ENCODE data around the gene PKN2. TPM values are rescaled to one million over a fixed set of nuclear protein-coding genes. Genes with fewer than 3 reads are reported as not detected.

The PKN2 gene
- total RNA-seq (2021; ENCODE audit: unreplicated experiment) (74.1 TPM), Bru-seq, nascent RNA (percentile 94 among the genes with signal in this experiment), BruChase-seq, experiment 1, labeled RNA remaining after a 2-hour chase (percentile 89 among the genes with signal in this experiment), BruChase-seq, experiment 2, labeled RNA remaining after a 6-hour chase (percentile 92 among the genes with signal in this experiment)
- polyA plus RNA-seq (2012; ENCODE audit: insufficient read length): 24.8 TPM
- long read RNA-seq, full-length matches to known transcripts: 62 of 140 reads
- long read RNA-seq, partial matches to known transcripts: 43 of 140 reads
- long read RNA-seq, other reads (novel, unspliced or antisense): 35 of 140 reads

DNA sequence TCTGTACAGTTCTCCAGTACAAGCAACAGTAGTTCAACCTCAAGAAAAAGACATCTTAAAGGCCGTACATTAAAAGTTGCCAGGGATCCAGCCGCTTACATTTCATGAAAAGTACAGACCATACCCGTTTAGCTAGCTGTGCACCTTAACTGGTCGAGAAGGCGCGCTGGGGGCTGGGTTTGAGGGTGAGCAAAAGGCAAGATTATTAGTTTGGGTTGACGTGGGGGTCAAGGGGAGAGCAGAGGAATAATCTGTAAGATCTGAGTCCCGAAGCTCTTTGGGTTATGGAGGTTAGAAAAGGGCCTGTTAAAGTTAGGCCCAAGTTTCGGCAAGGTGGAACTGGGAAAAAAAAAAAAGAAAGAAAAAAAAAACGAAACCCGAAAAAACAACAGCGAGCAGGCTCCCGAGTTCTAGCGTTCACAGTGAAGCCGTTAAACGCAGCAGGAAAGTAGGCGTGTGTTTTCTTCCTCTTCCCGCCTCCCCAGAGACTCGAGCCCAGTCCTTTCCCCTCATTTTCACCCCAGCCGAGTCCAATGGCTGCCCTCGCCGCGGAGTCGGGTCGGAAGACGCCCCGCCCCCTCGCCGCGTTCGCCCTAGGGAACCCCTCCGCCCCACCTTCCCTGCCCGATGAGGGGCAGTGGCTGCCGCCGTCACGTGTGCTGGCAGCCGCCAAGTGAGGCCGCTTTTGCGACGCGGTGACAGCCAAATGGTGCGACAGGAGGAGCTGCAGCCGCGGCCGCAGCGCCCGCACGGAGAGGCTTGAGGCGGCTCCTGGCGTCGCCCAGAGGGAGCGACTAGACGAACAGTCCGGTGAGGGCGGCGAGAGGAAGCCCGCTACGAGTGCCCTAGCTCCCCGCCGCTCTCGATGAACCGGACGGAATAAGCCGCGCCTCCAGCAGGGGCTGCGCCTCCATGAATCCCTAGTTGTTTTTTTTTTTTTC, at the start of gene PKN2:
TSS of gene PKN2 (plus strand) at position 733 of the 941 bp plus-strand sequence. CDS start 308 bp downstream, outside the sequence.
- no peaks in the 10 kb centered on the region for H3K27me3 ChIP-seq (ENCODE audit: control insufficient read depth, insufficient read depth, low read length)
- in situ Hi-C loops (cut with HindIII; ENCODE audit: low pct_unique_long_range_greater_than_20kb, low sequenced_read_pairs): no loop called here

DNA sequence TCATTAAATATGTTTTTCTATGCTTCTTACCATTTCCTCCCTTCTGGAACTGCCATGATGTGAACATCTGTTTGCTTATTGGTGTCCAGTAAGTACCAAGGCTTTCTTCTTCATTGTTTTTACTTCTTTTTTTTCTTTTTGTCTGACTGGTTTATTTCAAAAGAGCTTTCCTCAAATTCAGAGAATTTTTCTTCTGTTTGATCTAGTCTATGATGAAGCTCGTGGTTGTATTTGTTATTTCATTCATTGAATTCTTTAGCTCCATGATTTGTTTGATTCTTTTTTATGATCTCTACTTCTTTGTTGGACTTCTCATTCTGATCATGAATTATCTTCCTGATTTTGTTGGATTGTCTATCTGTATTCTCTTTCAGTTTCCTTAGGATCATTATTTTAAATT, 49.5 kb upstream of the PKN2 start:
- DNase-seq (ENCODE audit: low read depth, low spot score): no peak
- Histone ChIP-seq H3K36me3 (ENCODE audit: control insufficient read depth, insufficient read depth, low read length) (no peaks in the 10 kb centered on the region), H3K9me3 (ENCODE audit: control insufficient read depth, insufficient read depth, low read depth, low read length) (peaks cover 4% of the 10 kb centered on the region; the same call in 1 of the 2 replicates), H3K27me3 (ENCODE audit: control insufficient read depth, insufficient read depth, low read length) (no peaks in the 10 kb centered on the region), H3K27ac (ENCODE audit: low read length) (no peak overlapping the region), H3K4me3 (ENCODE audit: low read depth in 2 of 2, low read length in 2 of 2) (no peak overlapping the region), H3K4me1 (ENCODE audit: control insufficient read depth, insufficient read depth, low read length) (no peaks in the 10 kb centered on the region)
- no peak for ATAC-seq
- TF ChIP-seq SIN3A (IDR thresholded peaks at IDR 0.05; ENCODE audit: borderline replicate concordance, insufficient read depth, low read depth, low read length) (no peak), TCF7L2 (IDR thresholded peaks at IDR 0.05; ENCODE audit: low read depth, low read length) (no peak), POLR2AphosphoS5 (IDR thresholded peaks at IDR 0.05; ENCODE audit: low read depth, low read length) (no peak)
- TF ChIP-seq, protein P1, sequence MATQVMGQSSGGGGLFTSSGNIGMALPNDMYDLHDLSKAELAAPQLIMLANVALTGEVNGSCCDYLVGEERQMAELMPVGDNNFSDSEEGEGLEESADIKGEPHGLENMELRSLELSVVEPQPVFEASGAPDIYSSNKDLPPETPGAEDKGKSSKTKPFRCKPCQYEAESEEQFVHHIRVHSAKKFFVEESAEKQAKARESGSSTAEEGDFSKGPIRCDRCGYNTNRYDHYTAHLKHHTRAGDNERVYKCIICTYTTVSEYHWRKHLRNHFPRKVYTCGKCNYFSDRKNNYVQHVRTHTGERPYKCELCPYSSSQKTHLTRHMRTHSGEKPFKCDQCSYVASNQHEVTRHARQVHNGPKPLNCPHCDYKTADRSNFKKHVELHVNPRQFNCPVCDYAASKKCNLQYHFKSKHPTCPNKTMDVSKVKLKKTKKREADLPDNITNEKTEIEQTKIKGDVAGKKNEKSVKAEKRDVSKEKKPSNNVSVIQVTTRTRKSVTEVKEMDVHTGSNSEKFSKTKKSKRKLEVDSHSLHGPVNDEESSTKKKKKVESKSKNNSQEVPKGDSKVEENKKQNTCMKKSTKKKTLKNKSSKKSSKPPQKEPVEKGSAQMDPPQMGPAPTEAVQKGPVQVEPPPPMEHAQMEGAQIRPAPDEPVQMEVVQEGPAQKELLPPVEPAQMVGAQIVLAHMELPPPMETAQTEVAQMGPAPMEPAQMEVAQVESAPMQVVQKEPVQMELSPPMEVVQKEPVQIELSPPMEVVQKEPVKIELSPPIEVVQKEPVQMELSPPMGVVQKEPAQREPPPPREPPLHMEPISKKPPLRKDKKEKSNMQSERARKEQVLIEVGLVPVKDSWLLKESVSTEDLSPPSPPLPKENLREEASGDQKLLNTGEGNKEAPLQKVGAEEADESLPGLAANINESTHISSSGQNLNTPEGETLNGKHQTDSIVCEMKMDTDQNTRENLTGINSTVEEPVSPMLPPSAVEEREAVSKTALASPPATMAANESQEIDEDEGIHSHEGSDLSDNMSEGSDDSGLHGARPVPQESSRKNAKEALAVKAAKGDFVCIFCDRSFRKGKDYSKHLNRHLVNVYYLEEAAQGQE (IDR thresholded peaks at IDR 0.05; ENCODE audit: insufficient read depth in 1 of 2, low read depth in 2 of 2, low read length in 1 of 2): no peak
- TF ChIP-seq, protein P2, sequence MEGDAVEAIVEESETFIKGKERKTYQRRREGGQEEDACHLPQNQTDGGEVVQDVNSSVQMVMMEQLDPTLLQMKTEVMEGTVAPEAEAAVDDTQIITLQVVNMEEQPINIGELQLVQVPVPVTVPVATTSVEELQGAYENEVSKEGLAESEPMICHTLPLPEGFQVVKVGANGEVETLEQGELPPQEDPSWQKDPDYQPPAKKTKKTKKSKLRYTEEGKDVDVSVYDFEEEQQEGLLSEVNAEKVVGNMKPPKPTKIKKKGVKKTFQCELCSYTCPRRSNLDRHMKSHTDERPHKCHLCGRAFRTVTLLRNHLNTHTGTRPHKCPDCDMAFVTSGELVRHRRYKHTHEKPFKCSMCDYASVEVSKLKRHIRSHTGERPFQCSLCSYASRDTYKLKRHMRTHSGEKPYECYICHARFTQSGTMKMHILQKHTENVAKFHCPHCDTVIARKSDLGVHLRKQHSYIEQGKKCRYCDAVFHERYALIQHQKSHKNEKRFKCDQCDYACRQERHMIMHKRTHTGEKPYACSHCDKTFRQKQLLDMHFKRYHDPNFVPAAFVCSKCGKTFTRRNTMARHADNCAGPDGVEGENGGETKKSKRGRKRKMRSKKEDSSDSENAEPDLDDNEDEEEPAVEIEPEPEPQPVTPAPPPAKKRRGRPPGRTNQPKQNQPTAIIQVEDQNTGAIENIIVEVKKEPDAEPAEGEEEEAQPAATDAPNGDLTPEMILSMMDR (IDR thresholded peaks at IDR 0.05): no peak
- in situ Hi-C loops (cut with HindIII; ENCODE audit: low pct_unique_long_range_greater_than_20kb, low sequenced_read_pairs) (no loop called here), intact Hi-C loops (cut with micrococcal nuclease; ENCODE audit: unreplicated experiment) (no loop called here)
- no TSS peak for BruUV-seq (replicated peaks)
- ChIA-PET POLR2A (no interaction called here), CTCF (no interaction called here)

More for the DNA sequence above, at the start of gene PKN2:
- intact Hi-C loops (cut with micrococcal nuclease; ENCODE audit: unreplicated experiment): no loop called here
- peak within 1 kb of the TSS; percentile 100 for H3K27ac ChIP-seq (ENCODE audit: low read length)
- peaks cover 17% of the 10 kb centered on the region for H3K4me1 ChIP-seq (ENCODE audit: control insufficient read depth, insufficient read depth, low read length)
- H3K36me3 ChIP-seq (ENCODE audit: control insufficient read depth, insufficient read depth, low read length): peaks cover 8% of the 10 kb centered on the region
- peak within 1 kb of the TSS; percentile 92 to 100 for H3K4me3 ChIP-seq (ENCODE audit: low read depth in 2 of 2, low read length in 2 of 2)
- POLR2A ChIA-PET: interaction anchor here (0.7 kb wide), 2 partner anchors 141 to 920 kb away, joined by 3 to 13 read pairs; no protein-coding TSS in a partner anchor
- BruUV-seq (replicated peaks): TSS peak; percentile 94
- H3K9me3 ChIP-seq (ENCODE audit: control insufficient read depth, insufficient read depth, low read depth, low read length): no peaks in the 10 kb centered on the region
- peak; percentile 88 for DNase-seq (ENCODE audit: low read depth, low spot score)
- CTCF ChIA-PET: interaction anchor here (0.6 to 0.8 kb wide), 6 partner anchors 13 to 416 kb away, joined by 3 to 12 read pairs (median 7); no protein-coding TSS in a partner anchor
- TF ChIP-seq POLR2AphosphoS5 (IDR thresholded peaks at IDR 0.05; ENCODE audit: low read depth, low read length) (peak; percentile 95), TCF7L2 (IDR thresholded peaks at IDR 0.05; ENCODE audit: low read depth, low read length) (peak; percentile 15; the same call in 1 of the 2 replicates), SIN3A (IDR thresholded peaks at IDR 0.05; ENCODE audit: borderline replicate concordance, insufficient read depth, low read depth, low read length) (peak; percentile 87)
- TF ChIP-seq, protein P1 (IDR thresholded peaks at IDR 0.05; ENCODE audit: insufficient read depth in 1 of 2, low read depth in 2 of 2, low read length in 1 of 2): peak in 1 of 2 experiments; percentile 67; a peak in 1 of 4 replicates
- TF ChIP-seq, protein P2 (IDR thresholded peaks at IDR 0.05): peak; percentile 24; the same call in 1 of the 2 replicates
- peak; percentile 97 for ATAC-seq
